ENCODE data around the gene RAB8B.

Gene RAB8B

GRCh38 chr15:63188926-63189871, at the start of gene RAB8B:
Gene RAB8B, plus strand, starts transcription at chr15:63189606. Its CDS starts 19 bp downstream, at chr15:63189625.
- H3K27ac Mint-ChIP-seq, result peak within 1 kb of the TSS; percentile 99
- H3K9me3 Mint-ChIP-seq, result no peaks in the 10 kb centered on the region
- peak; percentile 91 to 95 for DNase-seq (ENCODE audit: low spot score in 2 of 2)
- ATAC-seq (ENCODE audit: low read depth), result peak; percentile 74
- H3K27me3 Mint-ChIP-seq, result no peaks in the 10 kb centered on the region
- peaks cover 39% of the 10 kb centered on the region for H3K4me1 Mint-ChIP-seq
- peak within 1 kb of the TSS; percentile 96 for H3K4me3 Mint-ChIP-seq
- H3K36me3 Mint-ChIP-seq, result peaks cover 2% of the 10 kb centered on the region

GRCh38 chr15:63140936-63141335, 48.5 kb upstream of the RAB8B start:
- Mint-ChIP-seq H3K9me3 (no peaks in the 10 kb centered on the region), H3K4me1 (no peaks in the 10 kb centered on the region), H3K4me3 (no peak overlapping the region), H3K27ac (no peak overlapping the region), H3K27me3 (no peaks in the 10 kb centered on the region), H3K36me3 (peaks cover 6% of the 10 kb centered on the region)
- DNase-seq (ENCODE audit: low spot score in 2 of 2) (no peak), ATAC-seq (ENCODE audit: low read depth) (no peak)

- H3K4me3 Mint-ChIP-seq, result no peak overlapping the region
- DNase-seq (ENCODE audit: low spot score in 2 of 2) (no peak), ATAC-seq (ENCODE audit: low read depth) (no peak)
- H3K36me3 Mint-ChIP-seq, result peaks cover 7% of the 10 kb centered on the region
- H3K27me3 Mint-ChIP-seq, result no peaks in the 10 kb centered on the region
- no peak overlapping the region for H3K27ac Mint-ChIP-seq
- no peaks in the 10 kb centered on the region for H3K9me3 Mint-ChIP-seq
- H3K4me1 Mint-ChIP-seq, result no peaks in the 10 kb centered on the region
These were observed 44.0 kb upstream of the RAB8B start for GRCh38 chr15:63145426-63145825.

- DNase-seq (ENCODE audit: low spot score in 2 of 2), result no peak
These were observed 42.7 kb upstream of the RAB8B start for GRCh38 chr15:63146684-63147083.

GRCh38 chr15:63151665-63152064, 37.7 kb upstream of the RAB8B start:
- Mint-ChIP-seq H3K4me3 (no peak overlapping the region), H3K4me1 (peaks cover 9% of the 10 kb centered on the region), H3K27me3 (no peaks in the 10 kb centered on the region), H3K36me3 (peaks cover 14% of the 10 kb centered on the region), H3K27ac (no peak overlapping the region), H3K9me3 (no peaks in the 10 kb centered on the region)
- DNase-seq (ENCODE audit: low spot score in 2 of 2) (no peak), ATAC-seq (ENCODE audit: low read depth) (no peak)

More at GRCh38 chr15:63146684-63147083, 42.7 kb upstream of the RAB8B start:
- Mint-ChIP-seq H3K9me3 (no peaks in the 10 kb centered on the region), H3K36me3 (peaks cover 10% of the 10 kb centered on the region), H3K27ac (no peak overlapping the region), H3K4me3 (no peak overlapping the region), H3K27me3 (no peaks in the 10 kb centered on the region), H3K4me1 (no peaks in the 10 kb centered on the region)
- no peak for ATAC-seq (ENCODE audit: low read depth)

GRCh38 chr15:63155486-63155885, 33.9 kb upstream of the RAB8B start:
- H3K27me3 Mint-ChIP-seq, result no peaks in the 10 kb centered on the region
- DNase-seq (ENCODE audit: low spot score in 2 of 2), result no peak
- peaks cover 14% of the 10 kb centered on the region for H3K36me3 Mint-ChIP-seq
- no peak overlapping the region for H3K27ac Mint-ChIP-seq
- H3K4me3 Mint-ChIP-seq, result peak overlapping the region; percentile 17
- peaks cover 1% of the 10 kb centered on the region for H3K9me3 Mint-ChIP-seq
- H3K4me1 Mint-ChIP-seq, result peaks cover 12% of the 10 kb centered on the region
- ATAC-seq (ENCODE audit: low read depth), result no peak

GRCh38 chr15:63156086-63156710, 33.2 kb upstream of the RAB8B start:
- Mint-ChIP-seq H3K27me3 (no peaks in the 10 kb centered on the region), H3K4me1 (peaks cover 12% of the 10 kb centered on the region), H3K9me3 (peaks cover 1% of the 10 kb centered on the region), H3K36me3 (peaks cover 14% of the 10 kb centered on the region), H3K27ac (peak overlapping the region; percentile 91), H3K4me3 (peak overlapping the region; percentile 97)
- DNase-seq (ENCODE audit: low spot score in 2 of 2) (no peak), ATAC-seq (ENCODE audit: low read depth) (no peak)

GRCh38 chr15:63156755-63157117, 32.7 kb upstream of the RAB8B start:
- Mint-ChIP-seq H3K4me3 (peak overlapping the region; percentile 97), H3K4me1 (peaks cover 12% of the 10 kb centered on the region), H3K27ac (peak overlapping the region; percentile 91), H3K27me3 (no peaks in the 10 kb centered on the region), H3K9me3 (peaks cover 1% of the 10 kb centered on the region), H3K36me3 (peaks cover 11% of the 10 kb centered on the region)
- ATAC-seq (ENCODE audit: low read depth), result peak; percentile 7
- no peak for DNase-seq (ENCODE audit: low spot score in 2 of 2)

- peak within 1 kb of the TSS; percentile 91 for H3K27ac Mint-ChIP-seq
- ATAC-seq (ENCODE audit: low read depth) (peak; percentile 95), DNase-seq (ENCODE audit: low spot score in 2 of 2) (peak; percentile 76 to 81)
- peak within 1 kb of the TSS; percentile 97 for H3K4me3 Mint-ChIP-seq
- H3K9me3 Mint-ChIP-seq, result peaks cover 1% of the 10 kb centered on the region
- peaks cover 10% of the 10 kb centered on the region for H3K36me3 Mint-ChIP-seq
- no peaks in the 10 kb centered on the region for H3K27me3 Mint-ChIP-seq
- peaks cover 12% of the 10 kb centered on the region for H3K4me1 Mint-ChIP-seq
These were observed 32.1 kb upstream of the RAB8B start, which contains the start of gene RPS27L for GRCh38 chr15:63157118-63157843. Gene RPS27L, minus strand, starts transcription at chr15:63157477. Its CDS starts 72 bp downstream, at chr15:63157405.

- Mint-ChIP-seq H3K4me1 (peaks cover 12% of the 10 kb centered on the region), H3K9me3 (peaks cover 1% of the 10 kb centered on the region), H3K36me3 (peaks cover 6% of the 10 kb centered on the region), H3K27ac (peak overlapping the region; percentile 91), H3K27me3 (no peaks in the 10 kb centered on the region), H3K4me3 (peak overlapping the region; percentile 81)
- DNase-seq (ENCODE audit: low spot score in 2 of 2), result peak in 1 of 2 donors; percentile 9
- ATAC-seq (ENCODE audit: low read depth), result peak; percentile 29
These were observed 31.4 kb upstream of the RAB8B start for GRCh38 chr15:63157891-63158431.

GRCh38 chr15:63160638-63161037, 28.8 kb upstream of the RAB8B start:
- H3K4me1 Mint-ChIP-seq, result peaks cover 12% of the 10 kb centered on the region
- ATAC-seq (ENCODE audit: low read depth) (no peak), DNase-seq (ENCODE audit: low spot score in 2 of 2) (no peak)
- peaks cover 3% of the 10 kb centered on the region for H3K36me3 Mint-ChIP-seq
- no peaks in the 10 kb centered on the region for H3K27me3 Mint-ChIP-seq
- no peak overlapping the region for H3K4me3 Mint-ChIP-seq
- H3K27ac Mint-ChIP-seq, result no peak overlapping the region
- H3K9me3 Mint-ChIP-seq, result peaks cover 1% of the 10 kb centered on the region

- ATAC-seq (ENCODE audit: low read depth), result no peak
- Mint-ChIP-seq H3K4me3 (no peak overlapping the region), H3K4me1 (peaks cover 11% of the 10 kb centered on the region), H3K9me3 (peaks cover 1% of the 10 kb centered on the region), H3K27me3 (no peaks in the 10 kb centered on the region), H3K27ac (no peak overlapping the region), H3K36me3 (peaks cover 3% of the 10 kb centered on the region)
- DNase-seq (ENCODE audit: low spot score in 2 of 2), result no peak
These were observed 26.2 kb upstream of the RAB8B start for GRCh38 chr15:63163217-63163616.

GRCh38 chr15:63165166-63165859, 24.1 kb upstream of the RAB8B start:
- Mint-ChIP-seq H3K36me3 (no peaks in the 10 kb centered on the region), H3K27ac (no peak overlapping the region), H3K4me3 (no peak overlapping the region), H3K4me1 (peaks cover 8% of the 10 kb centered on the region), H3K9me3 (no peaks in the 10 kb centered on the region), H3K27me3 (no peaks in the 10 kb centered on the region)
- DNase-seq (ENCODE audit: low spot score in 2 of 2), result no peak
- no peak for ATAC-seq (ENCODE audit: low read depth)

Data from memory B cell (primary cell).